ENCODE data around the gene TMEM50A.
"Not testable (repeated sequence)": the region's sequence is repeated elsewhere in the genome, so short reads cannot be mapped to it uniquely, and the experiment has no call there.

TMEM50A gene

DNA sequence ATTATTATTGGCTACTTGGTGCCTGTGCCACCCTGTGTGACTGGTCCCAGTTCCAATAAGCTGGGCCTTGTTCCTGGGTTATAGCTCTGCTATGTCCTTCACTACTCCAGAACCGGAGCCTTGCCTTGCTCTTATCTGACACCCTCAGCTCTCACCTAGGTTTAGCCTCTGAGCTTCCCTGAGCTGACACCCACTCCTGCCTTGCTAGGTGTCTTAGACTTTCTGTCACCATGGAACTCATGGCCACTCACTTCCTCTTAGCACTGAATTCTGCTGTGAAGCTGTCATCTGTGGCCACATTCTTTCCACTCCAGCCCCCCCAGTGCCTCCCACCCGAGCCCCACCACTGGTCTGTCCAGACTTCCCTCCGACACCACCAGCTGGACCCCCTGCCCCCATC, 51.6 kb downstream of the TMEM50A start:
- not testable (repeated sequence) for DNase-seq

DNA sequence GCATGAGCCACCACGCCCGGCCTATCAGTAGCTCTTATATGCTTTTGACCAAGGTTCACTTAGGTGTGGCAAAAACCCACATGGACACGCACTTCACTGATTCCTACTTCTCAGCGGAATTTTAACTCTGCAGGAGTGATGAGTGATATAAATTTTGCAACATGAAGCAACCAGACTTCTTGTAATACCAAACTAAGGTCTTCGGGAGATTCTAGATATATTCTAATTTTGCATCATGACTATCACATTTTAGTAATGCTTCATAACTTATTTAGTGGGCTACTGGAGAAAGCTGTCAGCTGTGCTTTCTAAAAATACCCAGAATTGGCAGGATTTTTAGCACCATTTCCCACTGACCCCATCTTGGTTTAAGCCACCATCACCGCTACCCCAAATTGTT, 54.7 kb downstream of the TMEM50A start:
- no peak for DNase-seq

DNA sequence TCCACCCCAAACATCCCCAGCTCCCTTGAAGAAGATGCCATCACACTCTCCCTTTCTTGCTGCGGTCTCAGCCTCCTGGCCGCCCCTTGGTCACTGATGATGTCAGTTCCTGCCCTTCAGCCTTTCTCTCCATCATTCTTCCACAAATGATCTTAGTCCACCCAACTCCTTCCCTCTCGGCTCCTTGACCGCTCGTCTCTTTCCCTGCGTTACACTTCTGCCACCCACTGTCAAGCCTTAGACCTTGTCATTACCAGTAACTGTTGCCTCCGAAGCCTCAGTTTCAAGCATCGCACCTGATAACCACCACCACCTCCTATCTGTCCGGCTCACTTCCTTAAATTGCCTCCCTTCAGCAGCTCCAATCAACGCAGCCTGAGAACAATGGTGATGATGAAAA, 59.4 kb downstream of the TMEM50A start:
- DNase-seq = not testable (repeated sequence)

DNA sequence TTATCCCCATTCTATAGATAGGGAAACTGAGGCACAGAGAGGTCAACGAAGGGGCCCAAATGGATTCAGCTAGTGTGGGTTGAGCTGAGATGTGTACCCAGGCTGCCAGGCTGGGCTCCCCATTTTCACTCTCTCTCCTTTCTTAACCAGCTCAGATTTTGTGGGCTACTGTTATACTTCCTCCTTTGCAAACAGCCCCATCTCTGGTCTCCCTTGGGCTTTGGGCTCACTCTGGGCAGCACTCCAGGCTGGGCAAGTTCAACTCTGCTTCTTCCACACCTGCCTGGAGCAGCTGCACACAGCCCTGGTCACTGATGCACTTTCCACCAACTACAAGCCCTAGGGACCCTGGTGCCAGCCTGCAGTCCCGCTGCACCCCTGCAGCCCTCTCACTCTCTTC, 59.9 kb downstream of the TMEM50A start:
- DNase-seq = not testable (repeated sequence)

GRCh38 chr1:25402947-25403803, 65.0 kb downstream of the TMEM50A start:
- DNase-seq = not testable (repeated sequence)

DNA sequence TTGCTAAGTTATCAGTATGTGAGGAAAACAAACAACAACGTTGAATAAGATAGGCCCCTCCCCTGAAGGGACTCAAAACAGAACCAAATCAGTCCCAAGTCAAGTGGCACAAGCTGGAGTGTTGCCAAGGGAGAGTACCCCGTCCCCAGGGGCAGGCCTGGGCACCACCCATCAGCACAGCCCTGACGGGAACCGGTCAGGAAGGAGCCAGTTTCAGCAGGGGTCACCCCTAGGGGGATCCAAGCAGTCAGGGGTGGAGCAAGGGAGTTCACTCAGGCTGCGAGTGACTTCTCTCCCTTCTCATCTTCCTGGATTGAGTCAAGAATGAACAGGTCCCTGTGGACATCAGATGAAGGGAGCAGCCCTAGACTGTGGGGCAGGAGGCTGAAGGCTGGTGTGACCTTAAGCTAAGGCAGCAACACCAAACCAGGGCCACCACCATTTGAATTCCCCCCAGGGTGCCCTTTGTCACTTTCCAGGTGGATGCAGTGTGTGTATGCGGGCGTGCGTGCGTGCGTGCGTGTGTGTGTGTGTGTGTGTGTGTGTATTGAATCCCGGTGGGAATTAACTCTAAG, 67.7 kb downstream of the TMEM50A start:
- DNase-seq = not testable (repeated sequence)

DNA sequence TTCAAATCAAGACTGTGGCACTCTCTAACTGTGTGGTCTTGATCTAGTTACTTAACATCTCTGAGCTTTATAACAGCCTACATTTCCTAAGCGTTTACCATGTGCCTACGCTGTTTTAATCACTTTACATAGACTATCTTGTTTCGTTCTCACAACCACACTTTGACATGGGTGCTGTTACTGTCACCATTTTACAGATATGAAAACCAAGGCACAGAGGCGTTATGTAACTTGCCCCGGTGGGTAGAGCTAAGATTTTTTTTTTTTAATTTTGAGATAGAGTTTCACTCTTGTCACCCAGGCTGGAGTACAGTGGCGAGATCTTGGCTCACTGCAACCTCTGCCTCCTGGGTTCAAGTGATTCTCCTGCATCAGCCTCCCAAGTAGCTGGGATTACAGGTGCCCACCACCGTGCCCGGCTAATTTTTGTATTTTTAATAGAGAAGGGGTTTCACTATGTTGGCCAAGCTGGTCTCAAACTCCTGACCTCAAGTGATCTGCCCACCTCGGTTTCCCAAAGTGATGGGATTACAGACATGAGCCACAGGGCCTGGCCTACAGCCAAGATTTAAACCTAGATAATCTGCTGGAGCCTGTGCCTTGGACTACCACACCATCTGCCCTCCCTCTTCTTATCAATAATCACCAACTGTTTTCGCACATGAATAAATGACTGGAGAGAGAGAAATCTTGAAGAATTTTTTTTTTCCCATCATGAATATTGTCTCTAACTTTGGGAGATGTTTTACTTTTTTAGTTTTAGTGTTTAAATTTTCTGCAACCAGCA, 71.7 kb downstream of the TMEM50A start:
- DNase-seq = not testable (repeated sequence)
